ENCODE results near the gene NELFA. TPM values are rescaled to one million over a fixed set of nuclear protein-coding genes. Genes with fewer than 3 reads are reported as not detected.

The NELFA gene
- total and polyA plus RNA-seq, 12 donors = 8.8 to 19.7 (median 11.1) TPM

GRCh38 chr4:1990676-1991075 is 18.1 kb downstream of the NELFA start:
- H3K4me3 ChIP-seq = no peak overlapping the region
- no peak overlapping the region for H3K27ac ChIP-seq
- DNase-seq = no peak
- ATAC-seq = no peak
- H3K36me3 ChIP-seq = peaks cover 0 to 60% (median 34%) of the 10 kb centered on the region in 9 donors
- no peak for TF ChIP-seq CTCF (IDR thresholded peaks at IDR 0.05)
- no peaks in the 10 kb centered on the region for H3K9me3 ChIP-seq
- H3K27me3 ChIP-seq = no peaks in the 10 kb centered on the region
- intact Hi-C loops (cut with DNase I) = loop anchor here in 1 of 10 donors (10.0 kb wide), 1 partner anchor 644 kb away; no protein-coding TSS in a partner anchor
- WGBS, 2 donors = 92 to 95% methylated on average over 5 of the region's 5 CpGs
- peaks cover 0 to 10% (median 0%) of the 10 kb centered on the region in 9 donors for H3K4me1 ChIP-seq

GRCh38 chr4:1990348-1990645 is 18.5 kb downstream of the NELFA start:
- no peaks in the 10 kb centered on the region for H3K27me3 ChIP-seq
- H3K4me1 ChIP-seq = peaks cover 0 to 10% (median 0%) of the 10 kb centered on the region in 9 donors
- no peak for TF ChIP-seq CTCF (IDR thresholded peaks at IDR 0.05)
- H3K36me3 ChIP-seq = peaks cover 0 to 64% (median 34%) of the 10 kb centered on the region in 9 donors
- WGBS, 2 donors = 86 to 89% methylated on average over 10 of the region's 10 CpGs
- H3K4me3 ChIP-seq = no peak overlapping the region
- ATAC-seq (no peak), DNase-seq (no peak)
- H3K27ac ChIP-seq = no peak overlapping the region
- intact Hi-C loops (cut with DNase I) = loop anchor here in 1 of 10 donors (10.0 kb wide), 1 partner anchor 645 kb away; no protein-coding TSS in a partner anchor
- H3K9me3 ChIP-seq = no peaks in the 10 kb centered on the region

- Histone ChIP-seq H3K9me3 (no peaks in the 10 kb centered on the region), H3K4me3 (no peak overlapping the region), H3K4me1 (peaks cover 0 to 10% (median under 1%) of the 10 kb centered on the region in 9 donors), H3K36me3 (peaks cover 0 to 70% (median 38%) of the 10 kb centered on the region in 9 donors), H3K27me3 (no peaks in the 10 kb centered on the region), H3K27ac (no peak overlapping the region)
- DNase-seq = no peak
- WGBS, 2 donors = 95% methylated on average over 33 of the region's 33 CpGs
- no peak for TF ChIP-seq CTCF (IDR thresholded peaks at IDR 0.05)
- no peak for ATAC-seq
- intact Hi-C loops (cut with DNase I) = loop anchor here in 1 of 10 donors (10.0 kb wide), 1 partner anchor 645 kb away; no protein-coding TSS in a partner anchor
Measured at GRCh38 chr4:1989533-1990347, 19.0 kb downstream of the NELFA start.

- Histone ChIP-seq H3K27me3 (no peaks in the 10 kb centered on the region), H3K27ac (no peak overlapping the region), H3K36me3 (peaks cover 3 to 84% (median 49%) of the 10 kb centered on the region in 9 donors), H3K9me3 (no peaks in the 10 kb centered on the region), H3K4me1 (peaks cover 0 to 18% (median 8%) of the 10 kb centered on the region in 9 donors), H3K4me3 (no peak overlapping the region)
- WGBS, 2 donors = 93 to 94% methylated on average over 12 of the region's 12 CpGs
- TF ChIP-seq CTCF (IDR thresholded peaks at IDR 0.05) = no peak
- DNase-seq = no peak
- ATAC-seq = no peak
- intact Hi-C loops (cut with DNase I) = no loop called here
Measured at GRCh38 chr4:1988327-1988724, 20.4 kb downstream of the NELFA start.
